Trophoblast cell (in vitro differentiated cells and primary cell): ENCODE data around the gene B3GALT4.

Experiments used
- DNase-seq, 2 donors: peaks; one replicate each; pipeline ENCODE4 v3.0.0-alpha.2; 2016
- H2AFZ ChIP-seq: 2 replicates; pipeline ENCODE4 v1.6.1; 2013; ENCODE audit warnings: low read length, moderate library complexity, mild to moderate bottlenecking; ENCODE audit not compliant: insufficient read depth, poor library complexity
- H2AK5ac ChIP-seq: 2 replicates; pipeline ENCODE4 v1.6.1; 2013; ENCODE audit warnings: mild to moderate bottlenecking, low read length
- H2BK120ac ChIP-seq: 2 replicates; pipeline ENCODE4 v1.6.1; 2013; ENCODE audit warnings: low read length, mild to moderate bottlenecking, moderate library complexity; ENCODE audit not compliant: insufficient read depth, poor library complexity
- H2BK12ac ChIP-seq: 2 replicates; pipeline ENCODE4 v1.6.1; 2013; ENCODE audit warnings: mild to moderate bottlenecking, low read length, moderate library complexity
- H2BK5ac ChIP-seq: 2 replicates; pipeline ENCODE4 v1.6.1; 2013; ENCODE audit warnings: low read length, low read depth, moderate library complexity, mild to moderate bottlenecking; ENCODE audit not compliant: poor library complexity
- H3K14ac ChIP-seq: 2 replicates; pipeline ENCODE4 v1.6.1; 2013; ENCODE audit warnings: mild to moderate bottlenecking, low read length
- H3K18ac ChIP-seq: 2 replicates; pipeline ENCODE4 v1.6.1; 2013; ENCODE audit warnings: mild to moderate bottlenecking, low read length
- H3K23ac ChIP-seq: 2 replicates; pipeline ENCODE4 v1.6.1; 2013; ENCODE audit warnings: low read length
- H3K27ac ChIP-seq: 2 replicates; pipeline ENCODE4 v1.5.1; 2013; ENCODE audit warnings: low read depth, mild to moderate bottlenecking, inconsistent platforms, low read length, moderate library complexity
- H3K27me3 ChIP-seq: 2 replicates; pipeline ENCODE4 v1.6.1; 2013; ENCODE audit warnings: inconsistent platforms, mild to moderate bottlenecking, low read length, moderate library complexity; ENCODE audit not compliant: insufficient read depth
- H3K36me3 ChIP-seq, 2 experiments: 1 replicate in 1 of 2; 2 replicates in 1 of 2; pipeline ENCODE4 v1.6.1; 2013; ENCODE audit warnings: low read length in 2 of 2, mild to moderate bottlenecking in 2 of 2, moderate library complexity in 1 of 2; ENCODE audit not compliant: insufficient read depth in 2 of 2, control insufficient read depth in 1 of 2
- H3K4ac ChIP-seq: 2 replicates; pipeline ENCODE4 v1.6.1; 2013; ENCODE audit warnings: low read depth, mild to moderate bottlenecking, low read length, moderate library complexity
- H3K4me1 ChIP-seq, 2 experiments: 1 replicate in 1 of 2; 2 replicates in 1 of 2; pipeline ENCODE4 v1.6.1; 2013; ENCODE audit warnings: low read length in 2 of 2, mild to moderate bottlenecking in 2 of 2, moderate library complexity in 1 of 2; ENCODE audit not compliant: insufficient read depth in 2 of 2, control insufficient read depth in 1 of 2
- H3K4me2 ChIP-seq: 2 replicates; pipeline ENCODE4 v1.6.1; 2013; ENCODE audit warnings: inconsistent platforms, mild to moderate bottlenecking, low read length, moderate library complexity
- H3K4me3 ChIP-seq: 2 replicates; pipeline ENCODE4 v1.5.1; 2013; ENCODE audit warnings: mild to moderate bottlenecking, low read depth, low read length, inconsistent platforms
- H3K79me1 ChIP-seq: one replicate; pipeline ENCODE4 v1.6.1; 2013; ENCODE audit warnings: low read length
- H3K79me2 ChIP-seq: 2 replicates; pipeline ENCODE4 v1.6.1; 2013; ENCODE audit warnings: low read length, mild to moderate bottlenecking; ENCODE audit not compliant: control insufficient read depth, insufficient read depth, poor library complexity
- H3K9ac ChIP-seq: 2 replicates; pipeline ENCODE4 v1.6.1; 2013; ENCODE audit warnings: mild to moderate bottlenecking, low read length
- H3K9me3 ChIP-seq: 2 replicates; pipeline ENCODE4 v1.6.1; 2013; ENCODE audit warnings: low read depth, mild to moderate bottlenecking, control low read depth, inconsistent platforms, low read length; ENCODE audit not compliant: insufficient read depth
- H4K12ac ChIP-seq: 2 replicates; pipeline ENCODE4 v1.6.1; 2013; ENCODE audit warnings: low read depth, mild to moderate bottlenecking, low read length, moderate library complexity
- H4K8ac ChIP-seq: 2 replicates; pipeline ENCODE4 v1.6.1; 2013; ENCODE audit warnings: low read depth, mild to moderate bottlenecking, low read length, moderate library complexity
- H4K91ac ChIP-seq: one replicate; pipeline ENCODE4 v1.6.1; 2013; ENCODE audit warnings: low read depth, mild to moderate bottlenecking, low read length, moderate library complexity
- WGBS: extraction: QIAGEN DNeasy Blood & Tissue Kit; methylation state at CpG from one replicate; pipeline ENCODE4 v1.1.7; 2013; ENCODE audit warnings: missing lambda C conversion rate; ENCODE audit not compliant: insufficient read length, insufficient coverage; ENCODE audit errors: extremely low coverage; 5-methylcytosine and 5-hydroxymethylcytosine counted together

Gene B3GALT4

DNA sequence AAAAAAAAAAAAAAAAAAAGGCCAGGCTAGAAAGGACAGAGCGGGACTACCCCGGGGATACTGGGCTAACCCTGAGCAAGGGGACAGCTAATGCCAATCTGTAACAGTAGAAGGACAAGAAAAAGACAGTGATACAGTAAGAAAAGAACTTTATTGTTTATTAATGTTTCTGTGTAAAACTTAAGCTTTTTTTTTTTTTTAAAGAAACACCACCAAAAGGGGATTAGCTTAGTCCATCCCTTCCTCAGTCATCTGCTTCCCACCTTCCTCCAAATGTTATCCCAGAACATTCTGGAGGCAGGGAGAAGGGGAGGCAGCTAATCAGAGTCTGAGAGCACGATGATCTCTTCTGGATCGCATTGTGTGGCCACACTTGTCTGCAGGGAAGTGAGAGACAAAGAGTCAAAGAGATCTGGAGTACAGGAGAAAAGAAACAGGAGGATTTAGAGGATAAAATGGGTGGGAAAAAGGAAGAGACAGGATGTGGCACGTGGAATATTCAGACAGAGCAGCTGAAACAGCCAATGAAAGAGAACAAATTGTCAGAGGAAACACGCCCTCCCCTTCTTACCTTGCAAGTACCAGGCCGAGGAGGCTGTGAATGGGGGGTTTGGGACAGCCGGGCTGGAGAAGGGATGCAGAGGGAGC is 41.6 kb downstream of the B3GALT4 start:
- Histone ChIP-seq H3K79me1 (peaks cover 20% of the 10 kb centered on the region), H3K27me3 (no peaks in the 10 kb centered on the region), H3K18ac (no peak overlapping the region), H4K12ac (no peak overlapping the region), H3K4me3 (no peak overlapping the region), H4K91ac (no peak overlapping the region), H3K23ac (no peak overlapping the region), H3K27ac (peak overlapping the region; percentile 48), H3K4me1 (peaks cover 21 to 32% of the 10 kb centered on the region in 2 experiments), H3K4me2 (peak overlapping the region; percentile 73), H2AFZ (no peak overlapping the region), H3K9ac (peak overlapping the region; percentile 1), H3K36me3 (peaks cover 35 to 38% of the 10 kb centered on the region in 2 experiments), H2AK5ac (no peak overlapping the region), H2BK120ac (no peak overlapping the region), H3K79me2 (peaks cover 15% of the 10 kb centered on the region), H3K9me3 (no peaks in the 10 kb centered on the region), H2BK12ac (no peak overlapping the region), H4K8ac (peak overlapping the region; percentile 36), H3K14ac (no peak overlapping the region), H2BK5ac (no peak overlapping the region), H3K4ac (no peak overlapping the region)
- WGBS, result no CpG with 5 or more reads among the region's 8 CpGs
- no peak for DNase-seq

DNA sequence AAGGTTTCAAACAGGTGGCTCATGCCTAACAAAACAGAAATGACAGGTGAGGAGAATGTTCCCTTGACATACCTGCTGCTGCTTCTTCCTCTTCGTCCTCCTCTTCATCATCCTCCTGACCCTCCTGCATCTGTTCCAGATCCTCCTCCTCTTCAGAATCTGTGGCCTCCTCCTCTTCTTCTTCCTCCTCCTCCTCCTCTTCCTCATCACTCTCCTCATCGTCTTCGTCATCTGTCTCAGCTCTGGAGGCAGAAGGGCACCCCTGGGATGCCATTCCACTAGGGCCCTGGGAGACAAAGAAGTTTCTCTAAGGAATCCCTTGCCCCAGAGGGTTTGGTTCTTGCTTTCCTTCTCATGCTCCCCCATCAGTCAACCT is 43.0 kb downstream of the B3GALT4 start:
- peak overlapping the region; percentile 48 for H4K91ac ChIP-seq
- no peak overlapping the region for H2AFZ ChIP-seq
- H2BK5ac ChIP-seq, result no peak overlapping the region
- H3K79me1 ChIP-seq, result peaks cover 11% of the 10 kb centered on the region
- peaks cover 21 to 29% of the 10 kb centered on the region in 2 experiments for H3K4me1 ChIP-seq
- H2BK12ac ChIP-seq, result no peak overlapping the region
- H2AK5ac ChIP-seq, result no peak overlapping the region
- no peak overlapping the region for H4K8ac ChIP-seq
- no peak for DNase-seq
- H4K12ac ChIP-seq, result no peak overlapping the region
- H3K27ac ChIP-seq, result peak overlapping the region; percentile 43
- H3K9me3 ChIP-seq, result no peaks in the 10 kb centered on the region
- no peak overlapping the region for H3K23ac ChIP-seq
- H3K27me3 ChIP-seq, result no peaks in the 10 kb centered on the region
- peak overlapping the region; percentile 14 for H3K4me2 ChIP-seq
- H3K4me3 ChIP-seq, result no peak overlapping the region
- H3K79me2 ChIP-seq, result peaks cover 10% of the 10 kb centered on the region
- H3K18ac ChIP-seq, result peak overlapping the region; percentile 20
- peak overlapping the region; percentile 5 for H2BK120ac ChIP-seq
- H3K9ac ChIP-seq, result no peak overlapping the region
- peaks cover 35 to 38% of the 10 kb centered on the region in 2 experiments for H3K36me3 ChIP-seq
- H3K4ac ChIP-seq, result peak overlapping the region; percentile 12
- WGBS, result no CpG with 5 or more reads among the region's 3 CpGs
- no peak overlapping the region for H3K14ac ChIP-seq

DNA sequence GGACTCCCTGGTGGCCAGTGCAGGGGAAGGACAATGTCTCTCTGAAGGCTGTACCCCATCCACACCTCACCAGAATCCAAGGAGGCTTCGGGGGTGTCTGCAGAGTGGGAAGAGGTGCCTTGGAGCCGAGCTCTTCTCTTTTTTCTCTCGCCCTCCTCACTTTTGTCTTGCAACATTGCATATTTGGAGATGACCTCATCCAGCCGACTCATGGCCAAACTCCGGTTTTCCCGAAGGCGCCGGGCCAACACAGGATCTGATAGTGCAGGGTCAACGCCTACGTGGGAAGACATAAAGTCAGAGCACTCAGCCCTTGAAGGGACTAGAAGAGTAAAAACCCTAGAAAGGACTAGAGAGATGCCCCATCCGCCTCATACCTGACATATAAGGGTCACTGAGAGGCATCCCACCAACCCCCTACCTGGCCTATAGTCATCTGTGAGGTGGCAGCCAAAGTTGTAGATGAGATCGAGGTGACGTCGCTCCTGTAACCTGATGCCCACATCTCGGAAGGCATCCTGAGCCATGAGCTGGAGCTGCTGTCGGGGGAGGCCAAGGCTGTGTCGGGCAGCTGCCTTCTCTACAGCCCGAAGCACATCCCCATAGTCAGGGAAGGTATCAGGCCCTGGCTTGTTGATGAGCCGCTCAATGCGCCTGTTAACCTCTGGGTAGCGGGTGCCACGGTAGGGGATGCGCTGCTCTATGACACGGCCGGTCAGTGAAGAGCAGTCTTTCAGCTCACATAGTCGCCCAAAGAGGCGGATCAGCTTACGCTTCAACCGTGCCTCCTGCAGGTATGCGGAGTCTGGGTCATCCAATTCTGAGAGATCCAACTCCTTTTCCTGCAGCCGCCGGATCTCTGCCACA is 43.6 kb downstream of the B3GALT4 start:
- Histone ChIP-seq H3K4me3 (no peak overlapping the region), H3K36me3 (peaks cover 35 to 38% of the 10 kb centered on the region in 2 experiments), H3K79me2 (peaks cover 10% of the 10 kb centered on the region), H3K4me1 (peaks cover 20 to 27% of the 10 kb centered on the region in 2 experiments), H4K8ac (no peak overlapping the region), H3K9me3 (no peaks in the 10 kb centered on the region), H4K91ac (peak overlapping the region; percentile 48), H3K14ac (no peak overlapping the region), H2AFZ (no peak overlapping the region), H2BK120ac (peak overlapping the region; percentile 5), H3K79me1 (peaks cover 11% of the 10 kb centered on the region), H3K9ac (no peak overlapping the region), H3K27me3 (no peaks in the 10 kb centered on the region), H2BK5ac (no peak overlapping the region), H2AK5ac (no peak overlapping the region), H2BK12ac (no peak overlapping the region), H3K18ac (peak overlapping the region; percentile 20), H3K4ac (peak overlapping the region; percentile 12), H3K27ac (peak overlapping the region; percentile 43), H3K4me2 (peak overlapping the region; percentile 14), H4K12ac (no peak overlapping the region), H3K23ac (no peak overlapping the region)
- DNase-seq, result peak; percentile 85 to 93
- no CpG with 5 or more reads among the region's 32 CpGs for WGBS

DNA sequence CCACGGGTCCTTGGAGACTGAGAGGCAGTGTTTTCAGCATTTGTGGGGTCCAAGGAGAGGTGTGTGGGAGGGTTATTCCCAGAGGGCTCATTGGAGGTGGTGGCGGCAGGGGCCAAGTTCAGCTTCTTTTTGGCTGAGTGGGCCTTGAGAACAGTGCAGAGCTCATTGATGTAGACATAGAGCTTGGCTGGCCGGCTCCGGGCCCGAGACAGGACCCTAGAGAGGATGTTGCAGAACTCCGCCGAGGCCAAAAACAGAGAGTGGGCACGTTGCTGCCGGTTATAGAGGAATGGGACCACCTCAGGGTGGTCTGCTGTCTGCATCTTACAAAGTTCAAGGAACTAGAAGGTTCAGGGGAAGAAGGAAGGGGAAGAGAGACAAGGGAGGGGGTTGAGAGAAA is 44.3 kb downstream of the B3GALT4 start:
- H3K23ac ChIP-seq, result no peak overlapping the region
- WGBS, result no CpG with 5 or more reads among the region's 9 CpGs
- no peak overlapping the region for H2AK5ac ChIP-seq
- no peak overlapping the region for H3K14ac ChIP-seq
- peaks cover 11% of the 10 kb centered on the region for H3K79me1 ChIP-seq
- no peak overlapping the region for H2BK120ac ChIP-seq
- no peak overlapping the region for H3K4me3 ChIP-seq
- no peak overlapping the region for H3K4me2 ChIP-seq
- H3K18ac ChIP-seq, result no peak overlapping the region
- H3K79me2 ChIP-seq, result peaks cover 10% of the 10 kb centered on the region
- no peak overlapping the region for H4K8ac ChIP-seq
- no peak for DNase-seq
- no peak overlapping the region for H3K9ac ChIP-seq
- H3K4me1 ChIP-seq, result peaks cover 20 to 27% of the 10 kb centered on the region in 2 experiments
- no peak overlapping the region for H2AFZ ChIP-seq
- no peak overlapping the region for H4K91ac ChIP-seq
- no peak overlapping the region for H3K4ac ChIP-seq
- H3K27me3 ChIP-seq, result no peaks in the 10 kb centered on the region
- peaks cover 30 to 33% of the 10 kb centered on the region in 2 experiments for H3K36me3 ChIP-seq
- H2BK5ac ChIP-seq, result no peak overlapping the region
- no peak overlapping the region for H4K12ac ChIP-seq
- H3K9me3 ChIP-seq, result no peaks in the 10 kb centered on the region
- H2BK12ac ChIP-seq, result no peak overlapping the region
- H3K27ac ChIP-seq, result no peak overlapping the region
